GM19035 (cell line): ENCODE measurements around the gene SAMHD1.
"Not testable (repeated sequence)": the region's sequence is repeated elsewhere in the genome, so short reads cannot be mapped to it uniquely, and the experiment has no call there.

Experiments used
- ATAC-seq: cut with Tn5 transposase; IDR thresholded peaks from one replicate; pipeline ENCODE4 v1.9.1; 2021; ENCODE audit not compliant: unreplicated experiment

SAMHD1 gene

DNA sequence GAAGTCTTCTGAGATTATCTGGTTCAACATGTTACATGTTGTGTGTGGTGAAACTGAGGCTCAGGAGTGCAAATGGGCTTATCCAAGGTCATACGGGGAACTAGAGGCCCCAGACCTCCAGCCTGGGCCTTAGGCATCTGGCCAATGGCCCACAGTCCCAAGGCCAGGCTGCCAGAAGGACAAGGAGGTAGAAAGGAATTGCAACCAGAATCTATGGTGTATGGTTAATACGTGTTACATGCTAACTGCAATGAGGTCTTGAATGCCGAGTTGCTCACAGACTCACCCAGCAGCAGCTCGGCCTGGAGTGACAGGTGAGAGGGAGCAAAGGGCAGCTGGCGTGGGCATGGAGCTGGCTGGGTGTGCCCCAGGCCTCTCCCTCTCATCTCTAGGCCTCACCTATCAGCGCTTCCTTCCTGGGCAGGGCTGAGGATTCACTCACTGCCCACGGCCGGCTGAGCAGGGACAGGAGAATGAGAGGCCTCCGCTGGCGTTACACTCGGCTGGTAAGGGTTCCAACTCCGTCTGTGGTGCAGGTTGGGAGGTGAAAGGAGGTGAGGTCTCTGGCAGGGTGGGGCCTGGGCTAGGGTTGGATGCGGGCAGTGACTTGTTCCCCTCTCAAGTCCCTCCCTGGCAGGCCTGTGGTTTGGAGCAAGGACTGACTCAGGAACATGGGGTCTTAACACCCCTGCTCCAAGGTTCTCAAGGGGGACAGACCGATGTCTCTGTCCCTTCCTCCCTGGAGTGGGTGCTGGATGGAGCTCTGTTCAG, 75.6 kb downstream of the SAMHD1 start, which contains the start of gene TLDC2:
Gene TLDC2, plus strand, starts transcription at position 437 of the 771 bp plus-strand sequence. Its CDS starts 37 bp downstream, at position 474.
- no peak for ATAC-seq

DNA sequence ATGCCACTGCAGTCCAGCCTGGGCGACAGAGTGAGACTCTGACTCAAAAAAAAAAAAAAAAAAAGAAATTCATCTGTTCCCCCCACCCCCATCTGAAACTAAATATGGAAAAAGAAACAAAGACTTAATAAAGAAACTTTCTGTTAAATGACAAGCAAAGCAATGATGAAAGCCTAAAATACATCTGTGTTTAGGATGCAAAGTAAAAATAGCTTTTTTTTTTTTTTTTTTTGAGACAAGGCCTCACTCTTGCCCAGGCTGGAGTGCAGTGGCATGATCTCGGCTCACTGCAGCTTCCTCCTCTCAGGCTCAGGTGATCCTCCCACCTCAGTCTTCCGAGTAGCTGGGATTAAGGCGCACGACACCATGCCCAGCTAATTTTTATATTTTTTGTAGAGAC, 76.4 kb downstream of the SAMHD1 start:
- ATAC-seq, result not testable (repeated sequence)

DNA sequence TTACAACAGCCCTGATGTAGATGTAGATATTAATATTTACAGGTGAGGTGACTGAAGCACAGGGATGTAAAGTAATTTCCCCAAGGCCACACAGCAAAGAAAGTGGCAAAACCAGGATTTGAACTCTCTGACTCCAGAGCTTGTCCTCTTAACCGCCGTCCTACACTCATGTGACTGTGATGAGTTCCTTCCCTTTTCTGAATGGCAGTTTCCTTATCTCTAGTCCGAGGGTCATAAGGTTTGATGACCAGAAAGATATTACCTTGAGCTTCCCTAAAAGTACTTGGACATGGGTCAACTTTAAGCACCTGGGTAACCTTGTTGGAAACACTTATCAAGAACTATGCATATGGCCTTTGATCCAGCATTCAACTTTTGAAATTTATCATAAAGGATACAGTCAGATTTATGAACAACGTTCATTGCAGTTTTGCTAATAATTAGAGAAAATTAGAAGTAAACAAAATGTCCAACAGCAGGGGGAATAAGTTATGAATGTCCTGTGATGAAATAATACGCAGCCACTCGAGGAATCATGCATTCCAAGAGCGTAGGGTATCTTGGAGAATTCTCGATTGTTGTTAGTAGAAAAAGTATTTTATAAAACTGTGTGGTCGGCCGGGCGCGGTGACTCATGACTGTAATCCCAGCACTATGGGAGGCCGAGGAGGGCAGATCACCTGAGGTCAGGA, 77.9 kb downstream of the SAMHD1 start:
- no peak for ATAC-seq

DNA sequence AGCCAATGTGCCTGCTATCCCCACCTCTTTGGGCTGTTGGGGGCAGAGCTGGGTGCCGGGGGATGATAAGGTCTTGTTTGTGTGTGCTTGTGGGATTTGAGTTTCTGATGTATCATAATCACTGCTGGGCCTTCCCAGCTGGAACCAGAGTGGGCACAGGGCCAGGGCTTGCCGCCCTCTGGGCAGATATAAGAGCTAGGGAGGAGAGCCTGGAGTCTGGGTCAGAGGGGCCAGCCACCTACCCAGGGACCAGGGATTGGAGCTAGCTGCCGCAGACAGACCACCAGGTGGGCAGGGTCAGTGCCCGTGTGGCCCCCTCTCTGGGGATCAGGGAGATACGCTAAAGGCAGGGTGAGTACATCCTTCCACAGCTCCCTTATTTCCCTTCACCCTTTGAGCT, 78.7 kb downstream of the SAMHD1 start:
- ATAC-seq, result no peak

DNA sequence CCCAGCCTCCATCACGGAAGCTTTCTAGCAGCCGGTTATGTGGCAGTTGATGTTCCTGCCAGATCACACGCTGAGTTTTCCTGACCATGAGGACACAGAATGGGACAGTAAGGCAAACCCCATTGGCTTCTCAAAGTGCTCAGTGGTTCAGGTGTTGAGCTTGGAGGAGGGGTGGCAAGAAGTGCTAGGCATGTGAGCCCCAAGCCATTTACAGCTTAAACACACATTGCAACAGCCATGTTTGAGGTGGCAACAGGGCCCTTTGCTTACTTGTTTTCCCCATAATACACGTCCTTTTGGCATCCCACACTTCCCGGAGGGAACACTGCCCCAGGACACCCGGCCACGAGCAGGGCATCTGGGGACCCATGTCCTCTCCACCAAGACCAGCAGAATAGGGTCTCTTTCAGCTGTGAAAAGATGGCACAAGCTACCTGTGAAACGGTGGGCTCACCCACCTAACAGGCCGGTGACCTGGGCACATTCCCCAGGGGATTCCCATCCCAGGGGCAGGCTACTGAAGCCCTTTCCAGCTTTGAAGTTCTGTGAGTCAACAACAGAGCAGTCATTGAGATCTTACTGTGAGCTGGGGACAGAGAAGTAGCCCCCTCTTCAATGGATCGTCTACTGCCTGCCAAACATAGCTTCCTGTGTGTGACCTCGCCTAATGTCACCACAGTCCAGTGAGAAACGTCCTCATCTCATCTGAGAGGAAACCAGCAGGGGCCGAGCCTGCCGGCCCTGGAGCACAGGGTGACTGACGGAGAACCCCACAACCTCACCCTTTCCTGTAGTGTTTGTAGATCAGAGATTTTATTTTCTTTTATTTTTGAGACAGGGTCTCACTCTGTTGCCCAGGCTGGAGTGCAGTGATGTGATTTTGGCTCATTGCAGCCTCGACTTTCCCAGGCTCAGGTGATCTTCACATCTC, 79.6 kb downstream of the SAMHD1 start:
- ATAC-seq, result no peak

DNA sequence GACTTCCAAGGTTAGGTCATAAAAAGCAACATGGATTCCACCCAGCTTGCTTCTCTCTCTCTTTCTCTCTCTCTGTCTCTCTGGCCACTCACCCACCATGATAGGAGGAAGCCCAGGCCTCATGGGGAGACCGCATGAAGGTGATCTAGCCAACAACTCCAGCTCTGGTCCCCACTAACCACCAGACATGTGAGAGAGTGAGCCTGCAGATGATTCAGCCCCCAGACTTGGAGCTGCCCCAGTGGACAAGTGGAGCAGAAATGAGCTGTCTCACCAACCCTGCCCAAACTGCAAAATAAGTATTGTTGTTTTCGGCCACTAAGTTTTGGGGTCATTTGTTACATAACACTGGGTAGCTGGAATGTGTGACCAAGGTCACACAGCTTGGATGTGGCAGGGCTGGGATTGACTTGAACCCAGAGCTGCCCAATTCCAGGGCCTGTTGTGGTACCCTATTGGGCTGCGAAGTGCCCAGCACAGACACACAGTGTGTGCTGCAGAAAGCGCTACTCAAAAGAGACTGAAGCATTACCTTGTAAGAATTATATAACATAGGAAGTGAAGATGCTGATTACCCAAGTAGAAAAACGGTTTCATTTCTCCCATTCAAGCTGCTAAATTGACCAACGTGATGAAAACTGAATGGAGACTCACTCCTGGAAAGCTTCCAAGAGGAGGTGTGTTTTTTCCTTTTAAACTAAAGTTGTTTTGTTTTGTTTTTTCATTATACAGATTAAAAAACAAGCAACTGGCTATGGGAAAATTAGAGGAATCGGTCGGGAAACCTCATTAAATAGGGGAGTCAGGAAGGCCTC, 84.6 kb downstream of the SAMHD1 start:
- no peak for ATAC-seq

DNA sequence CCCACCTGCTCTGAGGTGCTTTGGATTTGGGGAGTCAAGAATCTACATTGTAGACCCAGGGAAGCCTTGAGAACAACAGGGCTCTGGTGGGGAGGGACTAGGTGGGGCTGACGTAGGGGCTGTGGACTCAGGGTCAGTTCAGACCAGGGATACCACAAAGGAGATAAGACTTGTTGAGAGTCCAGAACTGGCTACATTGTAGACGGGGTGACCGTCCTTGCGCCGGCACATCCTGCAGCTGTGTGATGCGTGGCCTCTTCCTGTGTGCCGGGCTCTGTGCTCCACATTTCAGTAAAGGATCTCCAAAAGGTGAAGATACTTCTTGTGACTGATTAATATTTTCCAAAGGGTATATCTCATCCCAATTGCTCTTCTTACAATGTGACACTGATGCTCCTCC, 85.3 kb downstream of the SAMHD1 start:
- no peak for ATAC-seq

DNA sequence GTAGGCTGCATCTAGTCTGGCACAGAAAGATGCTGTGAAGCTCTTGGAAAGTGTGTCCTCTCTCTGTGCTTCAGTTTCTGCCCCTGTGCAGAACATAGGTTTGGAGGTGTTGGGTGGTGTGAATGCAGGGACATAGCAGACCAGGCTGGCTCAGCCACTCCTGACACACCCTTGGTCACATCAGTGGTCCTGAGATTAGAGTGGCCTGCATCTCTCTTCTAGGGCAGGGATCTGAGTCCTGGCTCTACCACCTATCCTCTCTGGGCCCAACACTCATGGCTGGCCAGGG, 85.7 kb downstream of the SAMHD1 start:
- no peak for ATAC-seq

DNA sequence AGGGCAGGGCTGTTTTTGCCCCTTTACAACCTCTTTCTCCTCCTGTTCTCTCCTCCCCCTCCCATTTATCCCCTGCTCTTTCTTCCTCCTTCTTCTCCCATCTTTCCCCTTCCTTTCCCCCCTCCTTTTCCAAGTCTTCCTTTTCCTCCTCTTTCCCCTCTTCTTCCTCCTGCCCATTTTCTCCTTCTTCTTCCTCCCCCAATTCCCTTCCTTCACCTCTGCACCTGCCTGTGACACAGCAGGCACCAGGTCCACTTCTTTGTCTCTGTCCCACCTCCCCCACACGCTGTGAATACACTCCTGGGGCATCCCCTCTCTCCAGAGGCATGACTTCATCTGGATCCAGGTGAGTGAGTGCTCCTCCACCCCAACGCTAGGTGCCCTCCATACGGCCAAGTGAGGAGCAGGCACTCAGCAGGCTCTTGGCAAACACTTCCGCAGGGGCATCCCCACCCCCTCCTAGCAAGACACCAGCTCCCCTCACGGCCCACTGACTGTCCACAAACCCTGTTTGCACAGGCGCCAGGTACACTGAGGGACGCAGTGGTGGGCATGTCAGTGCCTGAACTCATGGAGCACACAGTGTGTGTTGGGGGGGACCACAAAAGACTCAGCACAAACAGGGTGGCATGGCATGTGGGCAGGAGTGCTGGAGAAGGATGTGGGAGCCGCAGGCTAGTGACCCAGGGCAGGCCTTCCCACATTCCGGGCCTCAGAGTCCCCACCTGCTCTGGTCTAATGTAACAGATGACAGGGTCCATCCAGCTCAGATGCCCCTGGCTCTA, 86.2 kb downstream of the SAMHD1 start:
- no peak for ATAC-seq

DNA sequence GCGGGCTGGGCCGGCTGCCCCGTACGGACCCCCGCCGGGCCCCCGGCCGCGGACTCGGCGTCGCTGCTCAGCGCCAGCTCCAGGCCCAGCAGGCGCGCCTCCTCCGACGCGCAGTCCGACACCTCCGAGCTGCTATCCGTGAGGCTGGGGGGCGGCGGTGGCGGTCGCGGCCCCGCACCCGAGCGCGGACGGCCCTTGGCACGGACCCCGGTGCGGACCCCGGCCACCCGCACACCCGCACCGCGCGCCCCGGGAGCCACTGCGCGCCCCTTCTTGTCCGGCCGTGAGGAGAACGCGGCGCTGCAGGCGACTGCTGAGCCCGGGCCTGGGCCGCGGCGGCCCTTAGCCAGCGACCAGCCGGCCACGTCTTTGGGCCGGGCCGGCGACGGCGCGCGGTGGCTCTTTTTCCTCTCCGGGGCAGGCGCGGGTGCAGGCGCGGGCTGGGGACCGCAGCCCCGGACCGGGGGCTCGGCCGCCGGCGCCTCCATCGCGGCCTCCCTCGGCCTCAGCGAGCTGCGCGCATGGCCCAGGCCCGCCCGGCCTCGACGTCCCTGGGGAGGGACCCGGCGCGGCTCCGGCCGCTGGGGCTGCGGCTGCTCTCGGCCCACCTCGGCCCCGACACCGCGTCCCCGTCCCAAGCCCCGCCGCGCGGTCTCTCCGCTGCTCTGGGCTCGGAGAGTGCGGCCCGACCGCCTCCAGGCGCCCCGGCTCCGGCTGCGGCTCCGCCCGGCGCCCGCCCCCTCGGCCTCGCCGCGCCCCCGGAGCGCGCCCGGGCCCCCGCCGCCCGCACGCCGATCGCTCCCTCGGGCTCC, 88.4 kb downstream of the SAMHD1 start:
- ATAC-seq, result peak; percentile 44

DNA sequence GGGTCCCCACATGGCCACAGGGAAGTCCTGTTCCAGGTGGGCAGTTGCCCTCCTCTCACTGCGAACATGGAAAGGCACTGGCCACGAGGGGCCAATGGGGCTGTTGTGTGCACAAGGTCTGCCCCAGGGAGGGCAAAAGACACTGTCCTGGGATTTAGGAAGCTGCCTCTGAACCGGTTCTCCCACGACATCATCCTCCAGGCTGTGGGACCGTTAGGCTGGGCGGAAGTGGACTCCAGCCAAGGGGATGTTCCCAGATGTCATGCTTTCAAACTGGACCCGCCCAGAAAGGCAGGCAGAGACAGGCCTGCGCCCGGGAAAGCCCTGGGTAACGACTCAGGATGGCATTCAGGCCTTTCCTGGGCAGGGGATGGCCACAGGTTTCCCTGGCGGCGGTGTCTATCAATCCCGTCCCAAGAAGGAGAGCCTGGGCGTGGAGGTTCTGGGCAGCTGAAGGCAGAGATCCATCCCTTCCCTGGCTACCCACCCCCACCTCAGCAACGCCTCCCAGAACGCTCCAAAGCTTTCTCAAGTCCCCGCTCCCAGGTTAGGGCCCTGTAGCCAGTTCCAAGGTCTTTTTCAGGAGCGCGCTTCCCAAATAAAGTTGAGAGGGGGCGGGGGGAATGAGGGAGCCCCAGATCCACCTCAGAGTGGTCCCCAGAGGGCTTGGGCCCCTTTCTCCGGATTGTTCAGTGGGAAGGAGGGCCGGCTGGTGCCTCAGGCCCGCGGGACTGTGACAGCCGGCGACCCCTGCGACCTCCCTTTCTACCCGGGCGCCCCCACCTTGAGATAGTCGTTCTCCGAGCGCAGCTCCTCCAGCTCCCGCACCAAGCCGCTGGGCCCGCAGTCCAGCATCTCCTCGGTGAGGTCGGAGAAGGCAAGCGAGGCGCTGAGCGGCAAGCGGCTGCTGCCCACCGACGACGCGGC, 89.4 kb downstream of the SAMHD1 start:
- no peak for ATAC-seq

DNA sequence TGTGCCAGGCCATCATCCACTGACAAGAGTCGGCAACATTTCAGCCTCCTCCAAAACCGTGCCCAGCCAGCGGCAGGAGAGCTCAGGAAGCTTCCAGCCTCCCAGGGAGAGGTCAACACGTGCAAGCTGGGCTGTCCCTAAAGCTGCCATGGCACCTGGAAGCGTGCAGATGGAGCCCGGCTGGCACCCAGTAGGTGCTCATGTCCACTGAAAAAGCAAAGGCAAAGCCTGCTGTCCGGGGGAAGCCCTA, 90.0 kb downstream of the SAMHD1 start:
- ATAC-seq, result no peak

DNA sequence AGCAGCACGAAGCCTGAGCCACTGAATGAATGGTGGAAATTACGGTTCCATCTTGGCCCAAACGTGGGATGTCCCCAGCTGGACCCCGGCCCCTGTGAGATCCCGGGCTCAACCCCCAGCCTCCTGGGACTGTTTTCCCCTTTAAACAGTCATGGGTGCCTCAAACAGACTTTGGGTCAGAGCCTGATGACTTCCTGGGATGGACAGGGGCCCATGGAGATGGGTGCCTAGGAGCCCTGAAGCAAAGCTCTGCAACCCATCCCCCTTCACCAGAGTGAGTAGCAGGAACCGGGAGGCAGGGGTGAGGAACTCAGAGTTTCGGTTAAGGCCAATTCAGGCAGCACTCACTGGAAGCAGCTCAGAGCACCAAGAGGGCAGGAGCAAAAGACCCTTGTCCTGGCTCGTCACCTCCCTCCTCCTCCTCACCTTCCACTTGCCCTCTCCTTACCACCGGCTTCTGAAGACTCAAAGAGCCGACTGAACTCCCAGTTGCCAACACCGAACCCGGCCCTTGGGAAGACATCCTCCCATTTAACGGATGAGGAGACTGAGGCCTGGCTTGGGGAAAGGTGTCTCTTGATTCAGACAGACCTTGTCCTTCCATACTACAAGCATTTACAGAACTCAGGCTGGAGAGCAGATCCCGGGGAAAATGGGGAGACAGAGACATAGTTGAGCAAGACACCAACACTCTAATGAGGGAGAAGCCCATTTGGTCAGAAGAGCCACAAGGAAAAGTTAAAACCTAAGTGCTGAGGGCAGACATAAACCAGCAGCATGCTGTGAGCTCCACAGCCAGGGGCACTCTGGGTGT, 90.5 kb downstream of the SAMHD1 start:
- no peak for ATAC-seq

DNA sequence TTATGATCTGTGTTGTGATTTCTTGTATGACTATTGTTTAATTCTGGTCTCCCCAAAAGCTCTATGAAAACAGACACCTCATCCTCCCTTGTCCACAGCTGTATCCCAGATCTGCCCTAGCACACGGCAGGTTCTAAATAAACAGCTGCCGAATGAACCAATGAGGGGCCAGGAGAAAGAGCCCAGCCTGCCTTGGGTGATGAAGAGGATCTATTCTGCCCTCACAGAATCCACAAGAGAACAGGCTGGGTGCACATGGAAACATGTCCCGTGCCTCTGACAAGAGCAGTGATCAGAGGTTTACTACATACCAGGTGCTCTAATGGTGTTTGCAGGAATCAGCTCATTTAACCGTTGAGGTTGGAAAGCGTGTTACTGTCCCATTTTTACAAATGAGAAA, 91.2 kb downstream of the SAMHD1 start:
- ATAC-seq, result no peak

DNA sequence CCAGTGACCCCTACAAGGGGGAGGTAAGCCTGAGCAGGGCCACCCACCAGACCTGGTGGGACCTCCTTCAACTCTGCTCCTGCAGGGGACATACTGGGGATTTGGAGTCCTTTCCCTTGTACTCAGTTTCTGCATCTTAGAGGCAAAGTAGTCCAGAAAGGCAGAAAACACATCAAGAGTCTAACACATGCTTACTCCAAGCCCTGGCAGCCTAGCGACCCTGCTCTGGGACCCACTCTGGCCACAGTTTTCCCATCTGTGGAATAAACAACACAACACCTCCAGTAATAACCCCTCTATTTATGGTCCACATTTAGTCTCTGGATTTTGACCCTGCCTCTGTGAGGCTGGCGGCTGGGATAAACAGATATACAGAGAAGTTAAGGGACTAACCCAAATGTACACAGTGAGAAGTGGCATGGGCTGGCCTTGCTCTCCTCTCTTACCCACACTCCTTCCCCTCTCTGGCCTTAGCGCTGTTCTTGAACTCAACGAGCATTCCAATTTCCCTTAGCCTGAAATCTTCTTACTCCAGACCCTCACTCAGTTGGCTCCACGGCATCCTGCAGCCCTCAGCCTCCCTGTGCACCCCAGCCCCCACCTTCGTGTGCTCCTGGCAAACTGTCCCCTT, 91.7 kb downstream of the SAMHD1 start:
- ATAC-seq, result no peak

DNA sequence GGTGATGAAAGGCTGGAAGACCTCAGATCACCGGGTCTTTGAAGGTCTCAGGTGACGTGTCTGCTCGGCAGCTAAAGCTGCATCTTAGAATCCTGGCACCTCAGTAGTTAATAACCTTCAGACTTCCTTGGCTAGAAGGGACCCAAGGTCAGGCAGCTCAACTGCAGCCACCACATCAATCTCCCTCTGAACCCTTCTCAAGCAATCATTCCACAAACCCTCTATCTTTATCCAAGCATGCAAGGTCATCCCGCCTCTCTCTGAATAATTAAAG, 92.3 kb downstream of the SAMHD1 start:
- ATAC-seq, result no peak
